ENCODE measurements around the gene TMEM69.
"Not testable (repeated sequence)": the region's sequence is repeated elsewhere in the genome, so short reads cannot be mapped to it uniquely, and the experiment has no call there.

Gene TMEM69

DNA sequence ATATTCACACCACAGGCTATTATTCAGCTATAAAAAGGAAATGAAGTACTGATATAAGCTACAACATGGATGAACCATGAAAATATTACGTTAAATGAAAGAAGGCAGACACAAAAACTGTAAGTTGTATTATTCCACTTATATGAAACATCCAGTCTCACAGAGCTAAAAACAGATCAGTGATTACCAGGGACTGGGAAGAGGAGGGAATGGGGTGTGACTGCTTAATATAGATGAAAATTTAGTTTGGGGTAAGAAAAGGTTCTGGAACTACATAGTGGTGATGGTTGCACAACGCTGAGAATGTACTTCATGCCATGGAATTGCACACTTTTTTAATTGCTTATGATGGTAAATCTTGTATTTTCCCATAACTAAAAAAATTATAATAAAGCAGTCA, 21.1 kb upstream of the TMEM69 start:
- DNase-seq (ENCODE audit: insufficient read length), result no peak
- FAIRE-seq, result no peak
- no peak for TF ChIP-seq TAF1 (IDR thresholded peaks at IDR 0.05; ENCODE audit: borderline replicate concordance, low read depth, low read length)
- TF ChIP-seq POLR2AphosphoS5 (IDR thresholded peaks at IDR 0.05; ENCODE audit: low read depth, low read length), result no peak
- no peak for TF ChIP-seq POLR2A (IDR thresholded peaks at IDR 0.05; ENCODE audit: low read depth, low read length)

DNA sequence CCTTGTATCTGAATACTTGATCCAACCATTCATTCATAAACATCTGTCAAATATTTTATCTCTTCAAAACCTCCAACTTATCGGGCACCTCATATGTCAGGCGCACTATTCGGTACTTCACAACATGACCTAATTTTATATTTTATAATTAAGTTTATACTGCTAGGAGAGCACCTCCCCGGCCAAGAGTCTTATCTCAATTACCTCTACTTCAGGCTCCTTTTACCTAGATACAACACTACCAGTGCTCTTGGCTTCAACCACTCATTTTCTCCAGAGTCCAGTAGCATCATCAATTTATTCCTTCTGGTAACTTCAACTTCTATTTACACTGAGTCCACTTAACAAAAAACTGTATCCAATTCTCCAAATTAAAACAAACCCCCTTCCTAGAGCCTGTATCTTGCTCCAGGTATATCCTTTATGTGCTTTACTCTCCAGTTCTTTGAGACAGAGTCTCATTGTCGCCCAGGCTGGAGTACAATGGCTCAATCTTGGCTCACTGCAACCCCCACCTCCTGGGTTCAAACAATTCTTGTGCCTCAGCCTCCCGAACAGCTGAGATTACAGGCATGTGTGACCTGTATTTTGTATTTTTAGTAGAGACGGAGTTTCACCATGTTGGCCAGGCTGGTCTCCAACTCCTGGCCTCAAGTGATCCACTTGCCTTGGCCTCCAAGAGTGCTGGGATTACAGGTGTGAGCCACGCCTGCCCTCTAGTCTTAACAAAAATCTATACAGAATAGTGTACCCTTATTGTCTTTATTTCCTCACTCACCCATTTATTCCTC, 20.5 kb upstream of the TMEM69 start:
- FAIRE-seq, result no peak
- DNase-seq (ENCODE audit: insufficient read length), result no peak
- TF ChIP-seq POLR2A (IDR thresholded peaks at IDR 0.05; ENCODE audit: low read depth, low read length), result no peak
- TF ChIP-seq POLR2AphosphoS5 (IDR thresholded peaks at IDR 0.05; ENCODE audit: low read depth, low read length), result no peak
- TF ChIP-seq TAF1 (IDR thresholded peaks at IDR 0.05; ENCODE audit: borderline replicate concordance, low read depth, low read length), result no peak

DNA sequence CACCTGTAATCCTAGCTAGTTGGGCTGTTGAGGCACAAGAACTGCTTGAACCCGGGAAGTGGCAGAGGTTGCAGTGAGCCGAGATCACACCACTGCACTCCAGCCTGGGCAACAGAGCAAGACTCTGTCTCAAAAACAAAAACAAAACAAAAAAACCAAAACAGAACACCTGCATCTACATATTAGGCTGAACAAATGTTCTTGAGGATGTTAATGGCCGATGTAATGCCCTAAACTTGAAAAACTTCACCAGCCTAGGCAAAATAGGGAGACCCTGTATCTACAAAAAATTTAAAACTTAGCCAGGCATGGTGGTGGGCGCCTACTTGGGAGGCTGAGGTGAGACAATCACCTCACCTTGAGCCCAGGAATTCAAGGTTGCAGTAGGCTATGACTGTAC, 19.5 kb upstream of the TMEM69 start:
- DNase-seq (ENCODE audit: insufficient read length) (no peak), FAIRE-seq (no peak)
- no peak for TF ChIP-seq TAF1 (IDR thresholded peaks at IDR 0.05; ENCODE audit: borderline replicate concordance, low read depth, low read length)
- no peak for TF ChIP-seq POLR2AphosphoS5 (IDR thresholded peaks at IDR 0.05; ENCODE audit: low read depth, low read length)
- no peak for TF ChIP-seq POLR2A (IDR thresholded peaks at IDR 0.05; ENCODE audit: low read depth, low read length)

DNA sequence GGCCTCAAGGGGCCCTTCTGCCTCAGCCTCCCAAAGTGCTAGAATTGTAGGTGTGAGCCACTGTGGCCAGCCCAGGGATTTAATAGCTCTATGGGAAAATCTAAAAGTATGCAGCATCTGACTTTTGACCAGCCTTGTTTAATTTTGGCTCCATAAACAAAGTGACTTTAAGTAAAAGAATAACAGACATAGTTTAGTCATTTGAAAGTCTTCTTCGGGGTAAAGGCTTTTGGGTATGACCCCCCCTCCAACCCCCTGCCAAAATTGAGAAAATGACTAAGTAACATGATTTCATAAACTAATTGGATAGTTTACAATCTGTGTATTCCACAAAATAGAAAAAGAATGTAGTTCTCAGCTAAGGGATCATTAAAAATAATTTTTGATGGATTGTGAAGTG, 18.6 kb upstream of the TMEM69 start:
- TF ChIP-seq POLR2A (IDR thresholded peaks at IDR 0.05; ENCODE audit: low read depth, low read length) (no peak), TAF1 (IDR thresholded peaks at IDR 0.05; ENCODE audit: borderline replicate concordance, low read depth, low read length) (no peak), POLR2AphosphoS5 (IDR thresholded peaks at IDR 0.05; ENCODE audit: low read depth, low read length) (no peak)
- FAIRE-seq (no peak), DNase-seq (ENCODE audit: insufficient read length) (no peak)

DNA sequence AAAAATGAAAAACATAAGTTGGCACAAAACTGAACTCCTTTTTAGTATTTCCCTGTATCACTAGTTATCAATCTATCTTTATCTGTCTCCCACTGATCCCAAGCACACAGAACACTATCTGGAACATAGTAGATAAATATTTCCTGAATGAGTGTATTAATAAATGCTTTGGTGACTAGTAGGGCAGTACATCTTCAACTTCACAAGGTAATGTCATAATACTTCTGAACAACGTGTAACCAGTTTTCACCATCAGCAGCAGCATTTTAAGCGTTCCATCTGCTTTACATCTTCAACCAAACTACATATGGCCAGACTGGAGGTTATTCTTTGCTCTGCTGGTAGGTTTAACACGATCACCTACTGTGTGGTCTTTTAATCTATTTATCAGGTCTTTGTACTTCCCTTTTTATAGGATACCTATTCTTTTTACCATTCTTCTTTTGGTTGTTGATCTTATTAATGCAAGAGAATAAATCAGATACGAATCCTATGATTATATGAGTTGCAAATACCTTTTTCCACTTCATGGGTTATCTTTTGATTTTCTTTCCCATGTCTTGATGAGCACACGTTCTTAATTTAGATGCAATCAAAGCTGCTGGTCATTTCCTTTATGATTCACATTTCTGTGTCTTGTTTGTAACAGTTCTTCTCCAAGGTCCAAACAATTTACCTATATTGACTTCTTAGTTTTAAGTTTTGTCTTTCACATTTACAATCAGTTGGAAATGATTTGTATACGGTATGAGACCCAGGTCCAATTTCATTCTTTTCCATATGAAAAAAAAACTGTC, 17.9 kb upstream of the TMEM69 start:
- FAIRE-seq (no peak), DNase-seq (ENCODE audit: insufficient read length) (no peak)
- TF ChIP-seq POLR2A (IDR thresholded peaks at IDR 0.05; ENCODE audit: low read depth, low read length) (no peak), POLR2AphosphoS5 (IDR thresholded peaks at IDR 0.05; ENCODE audit: low read depth, low read length) (no peak), TAF1 (IDR thresholded peaks at IDR 0.05; ENCODE audit: borderline replicate concordance, low read depth, low read length) (no peak)

DNA sequence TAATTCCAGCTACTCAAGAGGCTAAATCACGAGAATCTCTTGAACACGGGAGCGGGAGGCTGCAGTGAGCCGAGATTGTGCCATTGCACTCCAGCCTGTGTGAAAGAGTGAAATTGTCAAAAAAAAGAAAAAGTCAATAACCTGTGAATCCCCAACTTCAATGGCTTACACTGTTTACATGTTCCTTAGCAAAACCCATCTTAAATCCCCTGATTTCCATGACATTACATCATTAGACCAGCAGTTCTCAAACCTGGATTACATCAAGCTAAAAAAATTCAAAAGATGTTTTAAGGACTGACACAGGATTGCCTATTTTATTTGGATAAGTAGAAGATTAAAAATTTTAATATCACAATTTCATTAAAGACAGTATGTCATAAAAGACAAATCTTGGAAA, 14.0 kb upstream of the TMEM69 start:
- DNase-seq (ENCODE audit: insufficient read length), result no peak
- no peak for FAIRE-seq
- no peak for TF ChIP-seq POLR2AphosphoS5 (IDR thresholded peaks at IDR 0.05; ENCODE audit: low read depth, low read length)

DNA sequence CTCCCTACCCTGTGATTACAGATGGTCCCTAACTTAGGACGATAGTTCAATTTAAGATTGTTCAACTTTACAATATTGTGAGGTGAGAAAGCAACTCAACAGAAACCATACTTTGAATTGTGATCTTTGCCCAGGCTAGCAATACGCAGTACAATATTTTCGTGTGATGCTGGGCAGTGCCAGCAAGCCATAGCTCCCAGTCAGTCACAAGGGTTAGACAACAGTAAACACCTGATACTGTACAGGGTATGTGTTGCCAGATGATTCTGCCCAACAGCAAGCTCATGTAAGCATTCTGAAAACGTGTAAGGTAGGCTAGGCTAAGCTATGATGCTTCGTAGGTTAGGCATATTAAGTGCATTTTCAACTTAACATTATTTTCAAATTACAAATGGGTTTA, 13.5 kb upstream of the TMEM69 start:
- FAIRE-seq (no peak), DNase-seq (ENCODE audit: insufficient read length) (no peak)
- TF ChIP-seq POLR2A (IDR thresholded peaks at IDR 0.05; ENCODE audit: low read depth, low read length) (no peak), POLR2AphosphoS5 (IDR thresholded peaks at IDR 0.05; ENCODE audit: low read depth, low read length) (no peak), TAF1 (IDR thresholded peaks at IDR 0.05; ENCODE audit: borderline replicate concordance, low read depth, low read length) (no peak)

DNA sequence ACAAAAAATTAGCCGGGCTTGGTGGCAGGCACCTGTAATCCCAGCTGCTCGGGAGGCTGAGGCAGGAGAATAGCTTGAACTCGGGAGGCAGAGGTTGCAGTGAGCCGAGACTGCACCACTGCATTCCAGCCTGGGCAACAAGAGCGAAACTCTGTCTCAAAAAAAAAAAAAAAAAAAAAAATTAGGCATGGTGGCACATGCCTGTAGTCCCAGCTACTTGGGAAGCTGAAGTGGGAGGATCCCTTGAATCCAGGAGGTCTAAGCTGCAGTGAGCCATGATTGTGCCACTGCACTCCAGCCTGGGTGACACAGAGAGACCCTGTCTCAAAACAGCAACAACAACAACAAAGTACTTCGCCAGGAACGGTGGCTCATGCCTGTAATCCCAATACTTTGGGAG, 11.4 kb upstream of the TMEM69 start:
- DNase-seq (ENCODE audit: insufficient read length); FAIRE-seq: not testable (repeated sequence)

DNA sequence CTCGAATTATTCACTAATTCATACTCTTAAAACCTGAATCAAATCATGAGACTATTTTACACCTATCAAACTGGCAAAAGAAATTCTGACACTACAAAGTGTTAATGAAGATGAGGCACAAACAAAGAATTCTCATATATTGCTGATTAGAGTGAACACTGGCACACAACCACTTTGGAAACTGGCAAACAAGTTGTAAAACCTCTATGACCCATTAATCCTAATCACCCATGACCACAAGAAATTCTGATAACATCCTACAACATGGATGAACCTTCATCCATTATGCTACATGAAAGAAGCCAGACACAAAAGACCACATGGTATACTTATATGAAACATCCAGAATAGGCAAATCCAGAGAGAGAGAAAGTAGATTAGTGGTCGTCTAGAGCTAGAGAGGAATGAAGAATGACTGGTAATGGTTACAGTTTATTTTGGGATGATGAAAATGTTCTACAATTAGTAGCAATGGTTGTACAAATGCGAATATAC, 10.2 kb upstream of the TMEM69 start:
- TF ChIP-seq TAF1 (IDR thresholded peaks at IDR 0.05; ENCODE audit: borderline replicate concordance, low read depth, low read length) (no peak), POLR2A (IDR thresholded peaks at IDR 0.05; ENCODE audit: low read depth, low read length) (no peak), POLR2AphosphoS5 (IDR thresholded peaks at IDR 0.05; ENCODE audit: low read depth, low read length) (no peak)
- DNase-seq (ENCODE audit: insufficient read length) (no peak), FAIRE-seq (no peak)

DNA sequence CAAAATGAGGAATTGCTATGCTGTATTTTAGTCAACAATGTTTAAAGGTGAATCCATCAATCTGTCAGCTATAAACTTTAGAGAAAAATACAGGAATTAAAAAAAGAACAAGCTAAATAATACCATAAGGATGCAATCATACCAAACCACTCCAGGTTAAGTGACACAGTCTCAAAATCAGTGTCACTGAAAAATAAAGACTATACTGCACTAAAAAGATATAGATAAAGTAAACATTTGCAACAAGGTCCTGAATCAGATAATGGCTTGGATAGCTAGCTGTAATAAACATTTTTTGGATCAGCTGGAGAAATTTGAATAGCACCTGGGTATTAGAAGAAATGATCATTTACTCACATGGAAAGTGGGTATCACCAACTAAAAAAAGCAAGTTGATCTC, 9.5 kb upstream of the TMEM69 start:
- TF ChIP-seq TAF1 (IDR thresholded peaks at IDR 0.05; ENCODE audit: borderline replicate concordance, low read depth, low read length) (no peak), POLR2AphosphoS5 (IDR thresholded peaks at IDR 0.05; ENCODE audit: low read depth, low read length) (no peak), POLR2A (IDR thresholded peaks at IDR 0.05; ENCODE audit: low read depth, low read length) (no peak)
- DNase-seq (ENCODE audit: insufficient read length) (no peak), FAIRE-seq (no peak)

DNA sequence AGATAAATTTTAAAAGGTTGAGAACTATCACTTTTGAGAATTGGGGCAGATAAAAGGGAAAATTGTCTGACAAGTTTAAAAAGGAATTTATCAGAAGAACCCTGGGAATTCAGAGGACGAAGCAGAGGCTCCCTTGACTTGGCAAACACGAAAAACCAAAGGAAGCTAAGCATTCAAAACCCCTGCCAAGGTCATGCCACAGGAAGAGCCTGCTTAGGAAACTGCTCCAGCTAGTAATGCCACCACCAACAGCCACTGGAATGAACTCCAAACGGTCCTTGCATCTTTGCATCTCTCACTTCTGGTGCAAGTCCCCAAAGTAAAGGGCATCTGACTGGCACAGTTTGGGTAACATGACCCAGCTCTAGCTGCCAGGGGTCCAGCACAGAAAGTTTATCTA, 8.9 kb upstream of the TMEM69 start:
- no peak for DNase-seq (ENCODE audit: insufficient read length)
- TF ChIP-seq TAF1 (IDR thresholded peaks at IDR 0.05; ENCODE audit: borderline replicate concordance, low read depth, low read length) (no peak), POLR2A (IDR thresholded peaks at IDR 0.05; ENCODE audit: low read depth, low read length) (no peak), POLR2AphosphoS5 (IDR thresholded peaks at IDR 0.05; ENCODE audit: low read depth, low read length) (no peak)
- FAIRE-seq, result no peak

DNA sequence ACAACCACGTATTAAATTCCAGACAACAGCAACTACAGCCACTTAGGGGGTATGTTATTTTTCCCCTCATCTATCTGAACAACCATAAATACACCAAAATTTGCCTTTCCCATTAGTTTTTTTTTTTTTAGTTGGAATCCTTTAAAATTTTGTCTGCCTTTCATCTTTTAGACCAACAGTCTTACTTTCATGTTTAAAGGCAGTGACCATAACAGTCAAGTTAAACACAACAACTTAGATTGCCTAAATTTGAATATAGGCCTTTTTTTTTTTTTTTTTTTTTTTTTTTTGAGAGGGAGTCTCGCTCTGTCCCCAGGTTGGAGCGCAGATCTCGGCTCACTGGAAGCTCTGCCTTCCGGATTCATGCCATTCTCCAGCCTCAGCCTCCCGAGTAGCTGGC, 5.0 kb upstream of the TMEM69 start:
- FAIRE-seq (no peak), DNase-seq (ENCODE audit: insufficient read length) (no peak)
- TF ChIP-seq POLR2AphosphoS5 (IDR thresholded peaks at IDR 0.05; ENCODE audit: low read depth, low read length) (no peak), TAF1 (IDR thresholded peaks at IDR 0.05; ENCODE audit: borderline replicate concordance, low read depth, low read length) (no peak), POLR2A (IDR thresholded peaks at IDR 0.05; ENCODE audit: low read depth, low read length) (no peak)

Measured in GM12892 (cell line).